K562 (cell line): ENCODE results near the gene ZNF646. TPM values are rescaled to one million over a fixed set of nuclear protein-coding genes. Genes with fewer than 3 reads are reported as not detected.

Experiments used
- ATAC-seq: fragments of 200-7000 bp; cut with Tn5 transposase; 3 replicates; pipeline ENCODE4 v1.9.1; 2020; ENCODE audit warnings: moderate library complexity
- BruUV-seq: library from RNA; stranded (reverse); fragments of 400-500 nt; replicated peaks from 2 replicates; lab custom pipeline; 2021; lab: Mats Ljungman, UMichigan
- CTCF ChIA-PET: fragments of 300-600 bp; formaldehyde crosslinking; extraction: SDS; loops from one replicate; lab custom pipeline; 2021; ENCODE audit warnings: low intra/inter-chr PET ratio; lab: Yijun Ruan, JAX
- POLR2A ChIA-PET: fragments of 300-600, 350-650 bp; sonication (Branson Sonifier 250); formaldehyde crosslinking; extraction: SDS; loops from one replicate; lab custom pipeline; 2021; ENCODE audit warnings: antibody characterized with exemption, inconsistent platforms; lab: Yijun Ruan, JAX
- DNase-seq, 4 experiments: peaks; one replicate each; pipeline versions ENCODE4 v3.0.0 to v3.0.0-alpha.2; 2011 to 2018; ENCODE audit warnings: low spot score in 3 of 4, mixed read lengths in 3 of 4; ENCODE audit errors: extremely low read depth in 1 of 4
- FAIRE-seq: peaks from 2 replicates; lab custom pipeline; 2011; peaks lifted over from hg19 to GRCh38; lab: Jason Lieb, UNC
- H2AFZ ChIP-seq: 2 replicates; pipeline ENCODE4 v1.6.0; 2011; ENCODE audit warnings: low read depth, low read length, control low read depth, inconsistent platforms
- H3K27ac ChIP-seq: fragments of 200-600 bp; 3 replicates; pipeline ENCODE4 v1.8.0; 2011; ENCODE audit warnings: low read depth, mild to moderate bottlenecking, control low read depth, inconsistent platforms, low read length, moderate library complexity, mixed read lengths; ENCODE audit errors: extremely low read depth
- H3K27me3 ChIP-seq, 2 experiments: fragments of 300-600 bp in 1 of 2; 2 replicates in 1 of 2; 3 replicates in 1 of 2; pipeline versions ENCODE4 v1.6.0 to v1.8.0; 2011; ENCODE audit warnings: inconsistent platforms in 2 of 2, low read length in 2 of 2, mild to moderate bottlenecking in 1 of 2, mixed read lengths in 1 of 2, moderate library complexity in 1 of 2; ENCODE audit not compliant: control insufficient read depth in 2 of 2, insufficient read depth in 2 of 2
- H3K36me3 ChIP-seq: fragments of 300-600 bp; 3 replicates; pipeline ENCODE4 v1.8.0; 2011; ENCODE audit warnings: mild to moderate bottlenecking, low read length, inconsistent platforms; ENCODE audit not compliant: control insufficient read depth, insufficient read depth
- H3K4me1 ChIP-seq, 2 experiments: fragments of 200-600 bp in 1 of 2; replicated peaks in 1 of 2; 2 replicates in 1 of 2; 3 replicates in 1 of 2; pipeline versions ENCODE4 v1.5.1 to v1.8.0; 2011; ENCODE audit warnings: inconsistent platforms in 2 of 2, low read length in 2 of 2, mild to moderate bottlenecking in 1 of 2, mixed read lengths in 1 of 2, moderate library complexity in 1 of 2; ENCODE audit not compliant: control insufficient read depth in 2 of 2, insufficient read depth in 2 of 2
- H3K4me2 ChIP-seq: 2 replicates; pipeline ENCODE4 v1.6.1; 2011; ENCODE audit warnings: low read length, control low read depth, inconsistent platforms, mixed read lengths; ENCODE audit not compliant: insufficient read depth
- H3K4me3 ChIP-seq: fragments of 200-600 bp; sonication (generic), shearing (Covaris generic); 2 replicates; pipeline ENCODE4 v1.5.1; 2016; ENCODE audit warnings: control low read depth, inconsistent platforms
- H3K79me2 ChIP-seq: fragments of 200-600 bp; 3 replicates; pipeline ENCODE4 v1.8.0; 2011; ENCODE audit warnings: low read length, inconsistent platforms; ENCODE audit not compliant: control insufficient read depth, insufficient read depth
- H3K9ac ChIP-seq, 2 experiments: 2 replicates each; pipeline versions ENCODE4 v1.6.0 to v1.6.1; 2011; ENCODE audit warnings: low read depth in 2 of 2, low read length in 2 of 2, control low read depth in 1 of 2, inconsistent platforms in 1 of 2, mild to moderate bottlenecking in 1 of 2, mixed read lengths in 1 of 2; ENCODE audit not compliant: insufficient read depth in 1 of 2
- H3K9me1 ChIP-seq: one replicate; pipeline ENCODE4 v1.6.0; 2011; ENCODE audit warnings: inconsistent platforms, mild to moderate bottlenecking, low read length, moderate library complexity; ENCODE audit not compliant: control insufficient read depth, insufficient read depth
- H3K9me3 ChIP-seq: replicated peaks from 2 replicates; pipeline ENCODE4 v1.5.1; 2011; ENCODE audit warnings: low read depth, low read length, inconsistent platforms; ENCODE audit not compliant: control insufficient read depth, insufficient read depth
- H4K20me1 ChIP-seq: replicated peaks from 2 replicates; pipeline ENCODE4 v1.6.1; 2011; ENCODE audit warnings: low read length, inconsistent platforms, mixed read lengths; ENCODE audit not compliant: control insufficient read depth, insufficient read depth
- CHD2 ChIP-seq: IDR thresholded peaks from 2 replicates; pipeline ENCODE4 v1.6.1; 2011; ENCODE audit warnings: low read depth, low read length
- CTCF ChIP-seq, 3 experiments: IDR thresholded peaks in 2 of 3; conservative IDR thresholded peaks in 1 of 3; 2 replicates each; pipeline ENCODE4 v1.5.1; 2011 to 2012; ENCODE audit warnings: low read length in 3 of 3, mild to moderate bottlenecking in 3 of 3, control low read depth in 2 of 3, improper control_type of control experiment in 1 of 3, inconsistent platforms in 1 of 3, low read depth in 1 of 3, mixed read lengths in 1 of 3, moderate library complexity in 1 of 3; ENCODE audit not compliant: insufficient read depth in 2 of 3
- GMEB1 ChIP-seq: fragments of 250-450 bp; sonication (Bioruptor Pico); IDR thresholded peaks from 2 replicates; pipeline ENCODE4 v1.4.0; 2020; ENCODE audit warnings: mild to moderate bottlenecking
- POLR2H ChIP-seq: IDR thresholded peaks from 2 replicates; pipeline ENCODE4 v1.6.1; 2016; ENCODE audit warnings: missing genetic modification characterization, low read depth, mild to moderate bottlenecking, control low read depth, missing compliant biosample characterization, moderate library complexity
- PRMT5 ChIP-seq: sonication (generic); formaldehyde crosslinking; IDR thresholded peaks from 2 replicates; pipeline ENCODE4 v1.5.0; 2020; ENCODE audit warnings: missing genetic modification reagents
- WGBS: fragments of 100-300 bp; shearing (Covaris generic); methylation state at CpG from one replicate; pipeline ENCODE4 v1.1.6; 2016; ENCODE audit warnings: low coverage, mixed read lengths; ENCODE audit not compliant: insufficient coverage; ENCODE audit errors: missing lambda C conversion rate; 5-methylcytosine and 5-hydroxymethylcytosine counted together
- in situ Hi-C: fragments of 300-500 bp; cut with MboI; formaldehyde crosslinking; loops from 4 replicates; pipeline ENCODE4 v1.15.0; 2018; ENCODE audit warnings: inconsistent platforms, mixed read lengths
- intact Hi-C: fragments of 100-400 bp; cut with micrococcal nuclease; formaldehyde crosslinking; loops from 2 replicates; pipeline ENCODE4 v1.14.2; 2022
- polyA plus RNA-seq, 8 experiments: library from polyadenylated mRNA; depleted of rRNA in 4 of 8; stranded (reverse) in 5 of 8; unstranded in 3 of 8; fragments of >200 nt; fragmentation: Nextera tagmentation in 2 of 8; fragmentation: Illumina TruSeq in 1 of 8; extraction: Ambion mirVana in 2 of 8; extraction: Trizol in 1 of 8; gene quantifications; 2 replicates each; pipeline versions ENCODE4 v1.2.1 to v1.2.3, GENCODE V29; 2011 to 2014; ENCODE audit warnings: inconsistent platforms in 1 of 8, missing spikeins in 1 of 8
- total RNA-seq, 7 experiments: library from RNA; depleted of rRNA in 6 of 7; stranded (reverse); fragments of >200 nt in 6 of 7; fragmentation: Illumina TruSeq in 2 of 7; extraction: Trizol in 2 of 7; gene quantifications; 2 replicates each; pipeline versions ENCODE4 v1.2.1 to v1.2.3, GENCODE V29; 2011 to 2021; ENCODE audit warnings: low replicate concordance in 1 of 7

Gene ZNF646
- total and polyA plus RNA-seq, 9 of the 15 experiments (the other 6 are each of a cell fraction or from before 2014, with no cell fraction given), result 0.08 to 20.6 (median 8.0) TPM

GRCh38 chr16:31085411-31085810 lies 11.2 kb downstream of the ZNF646 start:
- WGBS, result 57% methylated on average over 8 of the region's 8 CpGs
- CTCF ChIA-PET, result no interaction called here
- H3K4me3 ChIP-seq, result no peak overlapping the region
- no peak overlapping the region for H3K9ac ChIP-seq
- POLR2A ChIA-PET, result interaction anchor here (0.6 to 3.4 kb wide), 9 partner anchors 9 to 134 kb away, joined by 3 to 32 read pairs (median 3); partner anchors contain the start of genes KAT8, VKORC1, ZNF646 and ZNF668
- TF ChIP-seq CHD2 (no peak), POLR2H (tag) (no peak), PRMT5 (CRISPR knock-in tag) (no peak), GMEB1 (CRISPR knock-in tag) (no peak), CTCF (IDR thresholded peaks at IDR 0.05 in 2 of 3, conservative IDR thresholded peaks at IDR 0.05 in 1 of 3; ENCODE audit: insufficient read depth in 2 of 3, low read depth in 1 of 3, low read length in 3 of 3) (no peak)
- intact Hi-C loops (no loop called here), in situ Hi-C loops (no loop called here)
- no peaks in the 10 kb centered on the region for H3K9me3 ChIP-seq
- FAIRE-seq (no peak), DNase-seq (no peak), ATAC-seq (no peak)
- H3K4me2 ChIP-seq, result no peak overlapping the region
- H3K4me1 ChIP-seq, result peaks cover 0 to 68% of the 10 kb centered on the region in 2 experiments; a peak in 3 of 5 replicates
- peaks cover 55% of the 10 kb centered on the region; the same call in 2 of the 3 replicates for H3K36me3 ChIP-seq
- no peaks in the 10 kb centered on the region; the same call in 2 of the 3 replicates for H3K79me2 ChIP-seq
- 0 out of 2 replicates have a peak, but pooled peaks cover 5% of the 10 kb centered on the region for H4K20me1 ChIP-seq
- no peaks in the 10 kb centered on the region for H3K9me1 ChIP-seq
- no peak overlapping the region for H2AFZ ChIP-seq
- H3K27me3 ChIP-seq, result no peaks in the 10 kb centered on the region
- H3K27ac ChIP-seq, result no peak overlapping the region
- no TSS peak for BruUV-seq
